ENCODE results near the gene CYP24A1. TPM values are rescaled to one million over a fixed set of nuclear protein-coding genes. Genes with fewer than 3 reads are reported as not detected.

The CYP24A1 gene
- total RNA-seq, 1 donor from 2014 or later: not detected

DNA sequence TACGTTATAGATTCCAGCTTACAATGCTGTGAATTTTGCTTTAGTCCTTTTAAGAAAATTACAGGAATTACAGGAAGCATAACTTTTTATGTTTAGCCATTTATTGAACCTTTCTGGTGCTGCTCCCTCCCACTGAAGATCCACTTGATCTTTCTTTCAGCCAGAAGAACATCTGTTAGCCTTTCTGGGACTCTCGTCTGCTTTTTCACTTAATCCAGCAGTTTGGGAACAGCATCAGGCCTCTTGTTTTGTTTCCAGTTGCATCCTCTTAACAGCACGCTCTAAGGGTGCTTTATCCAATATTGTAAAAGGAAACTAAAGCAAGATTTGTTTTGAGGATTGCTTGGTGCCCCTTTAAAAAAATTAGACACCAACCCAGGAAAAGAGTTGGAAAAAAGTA lies 10.3 kb upstream of the CYP24A1 start:
- TF ChIP-seq, protein P1, sequence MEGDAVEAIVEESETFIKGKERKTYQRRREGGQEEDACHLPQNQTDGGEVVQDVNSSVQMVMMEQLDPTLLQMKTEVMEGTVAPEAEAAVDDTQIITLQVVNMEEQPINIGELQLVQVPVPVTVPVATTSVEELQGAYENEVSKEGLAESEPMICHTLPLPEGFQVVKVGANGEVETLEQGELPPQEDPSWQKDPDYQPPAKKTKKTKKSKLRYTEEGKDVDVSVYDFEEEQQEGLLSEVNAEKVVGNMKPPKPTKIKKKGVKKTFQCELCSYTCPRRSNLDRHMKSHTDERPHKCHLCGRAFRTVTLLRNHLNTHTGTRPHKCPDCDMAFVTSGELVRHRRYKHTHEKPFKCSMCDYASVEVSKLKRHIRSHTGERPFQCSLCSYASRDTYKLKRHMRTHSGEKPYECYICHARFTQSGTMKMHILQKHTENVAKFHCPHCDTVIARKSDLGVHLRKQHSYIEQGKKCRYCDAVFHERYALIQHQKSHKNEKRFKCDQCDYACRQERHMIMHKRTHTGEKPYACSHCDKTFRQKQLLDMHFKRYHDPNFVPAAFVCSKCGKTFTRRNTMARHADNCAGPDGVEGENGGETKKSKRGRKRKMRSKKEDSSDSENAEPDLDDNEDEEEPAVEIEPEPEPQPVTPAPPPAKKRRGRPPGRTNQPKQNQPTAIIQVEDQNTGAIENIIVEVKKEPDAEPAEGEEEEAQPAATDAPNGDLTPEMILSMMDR (IDR thresholded peaks at IDR 0.05; ENCODE audit: partially characterized antibody, unreplicated experiment): no peak
- Mint-ChIP-seq H3K27me3 (ENCODE audit: unreplicated experiment) (peaks cover 3% of the 10 kb centered on the region), H3K4me1 (ENCODE audit: low read depth, unreplicated experiment) (peaks cover 3% of the 10 kb centered on the region), H3K9me3 (ENCODE audit: unreplicated experiment) (no peaks in the 10 kb centered on the region), H3K27ac (ENCODE audit: unreplicated experiment) (no peak overlapping the region), H3K4me3 (ENCODE audit: unreplicated experiment) (no peak overlapping the region), H3K36me3 (ENCODE audit: unreplicated experiment) (no peaks in the 10 kb centered on the region)
- no peak for DNase-seq

DNA sequence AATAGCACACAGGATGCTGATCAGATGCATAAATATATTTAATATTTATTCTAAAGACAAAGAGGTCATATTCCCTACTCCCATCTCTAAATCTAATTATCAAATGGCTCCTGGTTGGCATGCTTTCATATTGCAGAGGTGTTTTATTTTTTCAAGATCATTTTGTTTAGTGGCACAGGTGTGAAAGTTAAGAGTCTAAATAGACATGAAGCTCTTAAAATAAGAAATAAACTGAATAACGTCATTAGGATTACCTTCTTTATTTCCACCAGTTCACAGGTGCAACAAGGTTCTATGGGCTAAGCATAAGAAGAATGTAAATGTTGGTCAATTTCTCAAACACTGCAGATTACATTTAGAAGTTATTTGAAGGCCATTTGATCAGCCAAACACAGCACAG lies 7.1 kb upstream of the CYP24A1 start:
- TF ChIP-seq, protein P1 (IDR thresholded peaks at IDR 0.05; ENCODE audit: partially characterized antibody, unreplicated experiment): no peak
- Mint-ChIP-seq H3K4me3 (ENCODE audit: unreplicated experiment) (no peak overlapping the region), H3K4me1 (ENCODE audit: low read depth, unreplicated experiment) (peaks cover 3% of the 10 kb centered on the region), H3K9me3 (ENCODE audit: unreplicated experiment) (no peaks in the 10 kb centered on the region), H3K27ac (ENCODE audit: unreplicated experiment) (no peak overlapping the region), H3K36me3 (ENCODE audit: unreplicated experiment) (no peaks in the 10 kb centered on the region), H3K27me3 (ENCODE audit: unreplicated experiment) (peaks cover 3% of the 10 kb centered on the region)
- no peak for DNase-seq

DNA sequence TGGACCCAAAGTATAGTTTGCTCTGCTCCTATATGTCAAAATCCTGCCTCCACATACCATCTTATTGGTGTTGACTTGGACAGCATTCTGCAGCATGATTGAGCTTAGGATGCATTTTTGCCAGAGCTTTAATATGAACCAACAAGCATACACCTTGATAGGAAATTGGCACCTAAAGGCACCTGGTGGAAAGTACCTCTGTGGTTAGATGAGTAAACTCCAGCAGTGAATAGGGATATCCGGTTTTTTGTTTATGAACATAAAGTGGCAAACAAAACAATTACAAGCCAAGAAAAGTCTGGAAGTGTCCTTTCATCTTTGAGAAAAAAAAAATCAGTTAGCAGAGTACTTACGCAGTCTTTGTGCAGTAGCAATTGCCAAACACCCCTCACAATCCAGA lies 6.2 kb upstream of the CYP24A1 start:
- Mint-ChIP-seq H3K4me3 (ENCODE audit: unreplicated experiment) (no peak overlapping the region), H3K4me1 (ENCODE audit: low read depth, unreplicated experiment) (peaks cover 3% of the 10 kb centered on the region), H3K27me3 (ENCODE audit: unreplicated experiment) (peaks cover under 1% of the 10 kb centered on the region), H3K9me3 (ENCODE audit: unreplicated experiment) (no peaks in the 10 kb centered on the region), H3K27ac (ENCODE audit: unreplicated experiment) (no peak overlapping the region), H3K36me3 (ENCODE audit: unreplicated experiment) (no peaks in the 10 kb centered on the region)
- TF ChIP-seq, protein P1 (IDR thresholded peaks at IDR 0.05; ENCODE audit: partially characterized antibody, unreplicated experiment): no peak
- DNase-seq: no peak

DNA sequence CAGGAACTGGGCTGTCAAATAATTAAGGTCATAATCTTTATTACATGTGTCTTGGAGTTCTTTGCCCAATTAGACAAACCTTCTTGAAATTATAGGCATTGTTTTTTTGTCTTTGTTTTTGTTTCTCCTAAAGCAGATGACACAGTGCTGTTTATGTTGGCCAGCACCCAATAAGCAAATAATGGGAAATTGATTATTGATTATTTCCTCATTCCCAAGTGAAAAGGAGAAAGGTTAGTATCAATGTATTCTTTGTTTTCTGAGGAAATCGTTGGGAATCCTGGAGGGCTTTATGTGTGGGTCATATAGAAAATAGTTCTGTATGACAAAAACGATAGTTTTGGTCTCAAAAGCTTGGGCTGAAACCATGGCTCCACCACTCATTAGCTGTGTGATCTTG lies 4.5 kb upstream of the CYP24A1 start:
- Mint-ChIP-seq H3K9me3 (ENCODE audit: unreplicated experiment) (peaks cover 4% of the 10 kb centered on the region), H3K36me3 (ENCODE audit: unreplicated experiment) (no peaks in the 10 kb centered on the region), H3K4me3 (ENCODE audit: unreplicated experiment) (no peak overlapping the region), H3K27me3 (ENCODE audit: unreplicated experiment) (peaks cover 11% of the 10 kb centered on the region), H3K4me1 (ENCODE audit: low read depth, unreplicated experiment) (peaks cover 8% of the 10 kb centered on the region), H3K27ac (ENCODE audit: unreplicated experiment) (no peak overlapping the region)
- TF ChIP-seq, protein P1 (IDR thresholded peaks at IDR 0.05; ENCODE audit: partially characterized antibody, unreplicated experiment): no peak
- DNase-seq: no peak

DNA sequence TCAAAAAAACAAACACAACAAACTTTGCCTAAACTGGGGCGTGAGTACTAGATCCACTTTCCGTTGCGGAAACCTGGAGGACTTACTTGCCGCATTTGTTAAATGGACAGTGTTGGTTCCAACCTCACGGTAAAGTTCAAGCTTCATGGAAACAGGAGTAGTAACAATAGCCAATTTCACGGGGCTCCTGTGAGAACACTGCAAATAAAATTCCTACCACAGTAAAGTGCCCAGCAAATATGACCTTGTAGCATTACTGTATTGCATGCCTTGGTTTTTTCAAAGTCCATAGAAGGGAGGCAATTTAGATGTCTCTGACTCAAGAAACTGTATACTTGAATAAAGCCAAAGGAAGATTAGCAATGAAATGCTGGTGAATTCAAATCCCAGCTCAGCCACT lies 3.6 kb upstream of the CYP24A1 start:
- H3K27me3 Mint-ChIP-seq (ENCODE audit: unreplicated experiment): peaks cover 15% of the 10 kb centered on the region
- TF ChIP-seq, protein P1 (IDR thresholded peaks at IDR 0.05; ENCODE audit: partially characterized antibody, unreplicated experiment): no peak
- no peaks in the 10 kb centered on the region for H3K36me3 Mint-ChIP-seq (ENCODE audit: unreplicated experiment)
- H3K4me3 Mint-ChIP-seq (ENCODE audit: unreplicated experiment): no peak overlapping the region
- no peak overlapping the region for H3K27ac Mint-ChIP-seq (ENCODE audit: unreplicated experiment)
- peaks cover 4% of the 10 kb centered on the region for H3K9me3 Mint-ChIP-seq (ENCODE audit: unreplicated experiment)
- peaks cover 8% of the 10 kb centered on the region for H3K4me1 Mint-ChIP-seq (ENCODE audit: low read depth, unreplicated experiment)
- no peak for DNase-seq

Measured in glutamatergic neuron (in vitro differentiated cells).